Central memory CD8-positive, alpha-beta T cell (primary cell): ENCODE results near the gene ADAMTS16.
"Not testable (repeated sequence)": the region's sequence is repeated elsewhere in the genome, so short reads cannot be mapped to it uniquely, and the experiment has no call there.

Experiments
- ATAC-seq: fragments of 150-1000 bp; cut with Tn5 transposase; replicated peaks from 2 replicates; pipeline ENCODE4 v1.10.0; 2022; ENCODE audit warnings: mild to moderate bottlenecking, moderate FRiP score, moderate number of reproducible peaks; ENCODE audit not compliant: poor library complexity, severe bottlenecking; ENCODE audit errors: extremely low read depth
- DNase-seq, 2 donors: peaks; one replicate each; pipeline ENCODE4 v3.0.0; 2021; ENCODE audit warnings: low spot score in 2 of 2
- H3K27ac Mint-ChIP-seq: one replicate; pipeline ENCODE4 v1.8.0; 2022; ENCODE audit warnings: low read depth, mild to moderate bottlenecking, moderate library complexity, mixed read lengths
- H3K27me3 Mint-ChIP-seq: one replicate; pipeline ENCODE4 v1.8.0; 2022; ENCODE audit warnings: mixed read lengths
- H3K36me3 Mint-ChIP-seq: one replicate; pipeline ENCODE4 v1.8.0; 2022; ENCODE audit warnings: mild to moderate bottlenecking, moderate library complexity, mixed read lengths; ENCODE audit not compliant: insufficient read depth
- H3K4me1 Mint-ChIP-seq: one replicate; pipeline ENCODE4 v1.8.0; 2022; ENCODE audit warnings: mixed read lengths
- H3K4me3 Mint-ChIP-seq: one replicate; pipeline ENCODE4 v1.8.0; 2022; ENCODE audit warnings: mild to moderate bottlenecking, moderate library complexity, mixed read lengths
- H3K9me3 Mint-ChIP-seq: one replicate; pipeline ENCODE4 v1.8.0; 2022; ENCODE audit warnings: mixed read lengths

ADAMTS16 gene

DNA sequence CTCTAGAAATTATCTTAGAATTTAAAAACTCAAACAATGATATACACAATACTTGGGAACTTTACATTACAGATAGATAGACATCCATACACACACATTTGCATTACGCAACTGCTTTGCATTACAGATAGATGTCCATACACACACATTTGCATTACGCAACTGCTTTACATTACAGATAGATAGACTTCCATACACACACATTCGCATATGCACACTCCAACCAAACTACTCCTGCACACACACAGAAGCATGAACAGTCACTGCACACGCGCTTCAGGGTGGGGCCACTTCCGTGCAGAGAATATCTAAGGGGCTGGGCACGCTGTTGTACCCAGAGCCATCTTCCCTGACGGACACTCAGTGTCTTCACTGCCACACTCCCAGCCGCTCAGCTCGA, 7.9 kb upstream of the ADAMTS16 start:
- H3K27me3 Mint-ChIP-seq, result no peaks in the 10 kb centered on the region
- ATAC-seq (no peak), DNase-seq (no peak)
- H3K27ac Mint-ChIP-seq, result no peak overlapping the region
- H3K4me1 Mint-ChIP-seq, result no peaks in the 10 kb centered on the region
- no peak overlapping the region for H3K4me3 Mint-ChIP-seq
- H3K36me3 Mint-ChIP-seq, result no peaks in the 10 kb centered on the region
- no peaks in the 10 kb centered on the region for H3K9me3 Mint-ChIP-seq

DNA sequence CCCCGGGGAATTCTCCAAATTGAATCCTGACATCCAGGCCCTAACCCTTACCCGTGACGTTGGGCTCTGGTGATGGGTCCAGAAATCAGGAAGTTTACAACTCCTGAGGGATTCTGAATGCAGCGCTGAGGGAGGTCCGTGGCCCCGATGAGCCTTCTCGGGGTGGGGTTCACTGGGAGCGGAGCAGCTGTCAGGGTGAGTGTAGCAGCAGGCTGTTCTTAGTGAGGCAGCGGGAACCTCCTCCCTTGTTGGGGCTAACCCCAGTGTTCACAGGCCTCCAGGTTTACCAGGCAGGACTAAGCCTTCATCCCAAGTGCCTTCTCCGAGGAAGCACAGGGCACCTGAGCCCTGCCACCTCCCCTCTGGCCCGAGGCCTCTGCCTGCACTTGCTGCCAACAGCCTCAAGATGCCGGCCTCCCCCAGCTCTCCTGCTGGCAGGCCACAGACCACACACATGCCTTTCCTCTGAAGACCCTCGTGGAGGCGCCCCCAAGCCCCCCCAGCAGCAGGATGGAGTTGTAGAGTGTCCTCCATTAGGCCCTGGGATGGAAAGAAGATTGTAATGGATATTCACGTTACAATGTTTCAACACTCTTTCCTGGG, 7.3 kb upstream of the ADAMTS16 start:
- ATAC-seq, result no peak
- Mint-ChIP-seq H3K27me3 (no peaks in the 10 kb centered on the region), H3K36me3 (no peaks in the 10 kb centered on the region), H3K4me3 (no peak overlapping the region), H3K4me1 (no peaks in the 10 kb centered on the region), H3K27ac (no peak overlapping the region), H3K9me3 (no peaks in the 10 kb centered on the region)
- DNase-seq, result no peak

DNA sequence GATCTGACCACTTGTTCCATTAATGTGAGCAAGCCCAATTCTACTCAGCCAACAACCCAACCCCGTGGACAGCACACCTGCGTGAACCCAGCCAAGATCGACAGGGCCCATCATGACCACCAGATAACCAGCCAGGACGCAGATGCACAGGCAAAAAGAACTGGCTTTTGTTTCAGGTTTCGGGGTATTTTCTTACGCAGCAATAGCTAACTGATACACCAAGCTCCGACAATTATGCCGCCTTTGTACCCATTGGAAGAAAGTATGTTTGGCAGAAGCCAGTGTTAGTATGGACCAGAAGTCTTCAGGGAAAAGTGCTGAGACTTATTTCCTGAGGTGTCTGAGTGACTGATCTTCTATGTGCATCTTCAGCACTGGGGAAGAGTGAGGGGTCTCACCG, 6.0 kb upstream of the ADAMTS16 start:
- no peak for DNase-seq
- Mint-ChIP-seq H3K27ac (no peak overlapping the region), H3K4me3 (no peak overlapping the region), H3K36me3 (no peaks in the 10 kb centered on the region), H3K9me3 (no peaks in the 10 kb centered on the region), H3K4me1 (no peaks in the 10 kb centered on the region), H3K27me3 (peaks cover 6% of the 10 kb centered on the region)
- ATAC-seq, result no peak

DNA sequence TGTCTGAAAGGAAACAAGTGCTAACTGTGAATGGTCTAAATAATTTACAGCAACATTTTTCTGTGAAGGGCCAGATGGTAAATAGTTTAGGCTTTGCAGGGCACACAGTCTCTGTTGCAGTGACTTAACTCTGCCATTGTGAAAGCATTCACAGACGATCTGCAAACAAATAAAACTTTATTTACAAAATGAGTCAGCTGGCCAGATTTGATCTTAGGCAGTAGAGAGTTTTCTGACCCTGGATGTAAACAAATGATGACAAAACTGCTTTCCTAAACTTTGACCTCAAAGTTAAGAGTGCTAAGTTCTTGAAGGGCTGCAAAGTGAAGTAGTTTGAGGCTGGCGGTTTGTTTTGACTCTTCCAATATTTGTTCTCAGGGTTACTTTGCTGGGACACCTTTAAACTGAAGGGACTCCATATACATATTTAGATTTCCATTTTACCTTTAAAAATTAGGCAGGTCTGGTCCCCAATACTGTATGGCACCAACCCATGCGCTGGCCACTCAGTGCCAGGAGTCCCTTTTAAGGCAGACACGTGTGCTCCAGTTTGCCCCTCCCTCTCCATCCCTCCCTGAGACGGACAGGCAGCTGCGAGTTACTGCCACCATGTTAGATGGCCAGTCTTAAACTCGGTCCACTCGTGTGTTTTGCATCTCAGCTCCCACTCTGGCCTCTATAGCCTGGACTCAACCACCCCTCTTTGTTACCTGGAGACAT, 4.0 kb upstream of the ADAMTS16 start:
- no peak overlapping the region for H3K27ac Mint-ChIP-seq
- no peak for ATAC-seq
- no peak overlapping the region for H3K4me3 Mint-ChIP-seq
- no peaks in the 10 kb centered on the region for H3K4me1 Mint-ChIP-seq
- no peaks in the 10 kb centered on the region for H3K9me3 Mint-ChIP-seq
- DNase-seq, result no peak
- peaks cover 14% of the 10 kb centered on the region for H3K27me3 Mint-ChIP-seq
- H3K36me3 Mint-ChIP-seq, result no peaks in the 10 kb centered on the region

DNA sequence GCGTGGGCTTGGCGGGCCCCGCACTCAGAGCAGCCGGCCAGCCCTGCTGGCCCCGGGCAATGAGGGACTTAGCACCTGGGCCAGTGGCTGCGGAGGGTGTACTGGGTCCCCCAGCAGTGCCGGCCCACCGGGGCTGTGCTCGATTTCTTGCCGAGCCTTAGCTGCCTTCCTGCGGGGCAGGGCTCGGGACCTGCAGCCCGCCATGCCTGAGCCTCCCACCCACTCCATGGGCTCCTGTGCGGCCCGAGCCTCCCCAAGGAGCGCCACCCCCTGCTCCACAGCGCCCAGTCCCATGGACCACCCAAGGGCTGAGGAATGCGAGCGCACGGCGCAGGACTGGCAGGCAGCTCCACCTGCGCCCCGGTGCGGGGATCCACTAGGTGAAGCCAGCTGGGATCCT, 2.3 kb upstream of the ADAMTS16 start:
- H3K27ac Mint-ChIP-seq, H3K9me3 Mint-ChIP-seq, ATAC-seq, H3K36me3 Mint-ChIP-seq, H3K4me1 Mint-ChIP-seq, DNase-seq, H3K4me3 Mint-ChIP-seq: not testable (repeated sequence)
- H3K27me3 Mint-ChIP-seq, result peaks cover 26% of the 10 kb centered on the region

DNA sequence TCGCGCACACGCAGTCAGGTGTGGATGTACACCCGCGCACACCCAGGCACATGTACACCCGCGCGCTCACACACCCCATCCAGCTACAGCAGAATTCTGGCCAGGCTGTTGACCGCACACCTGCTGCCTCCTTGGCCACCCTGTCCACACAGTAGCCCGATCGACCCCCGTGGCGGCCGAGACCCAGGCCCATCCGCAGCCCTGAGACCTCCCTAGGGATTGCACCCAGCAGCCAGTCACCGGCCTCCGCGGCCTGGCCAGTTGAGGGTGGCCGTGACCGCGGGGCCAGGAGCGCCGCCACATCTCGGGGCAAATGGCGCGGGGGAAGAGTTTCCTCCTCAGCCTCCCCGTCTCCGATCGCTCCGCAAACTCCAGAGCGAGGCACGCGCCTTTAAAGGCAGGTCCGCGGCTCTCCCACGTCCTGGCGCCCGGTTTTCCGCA, 774 bp upstream of the ADAMTS16 start:
- no peak overlapping the region for H3K4me3 Mint-ChIP-seq
- H3K27ac Mint-ChIP-seq, result no peak overlapping the region
- ATAC-seq, result no peak
- H3K36me3 Mint-ChIP-seq, result no peaks in the 10 kb centered on the region
- no peaks in the 10 kb centered on the region for H3K9me3 Mint-ChIP-seq
- H3K4me1 Mint-ChIP-seq, result no peaks in the 10 kb centered on the region
- peaks cover 27% of the 10 kb centered on the region for H3K27me3 Mint-ChIP-seq
- DNase-seq, result no peak

DNA sequence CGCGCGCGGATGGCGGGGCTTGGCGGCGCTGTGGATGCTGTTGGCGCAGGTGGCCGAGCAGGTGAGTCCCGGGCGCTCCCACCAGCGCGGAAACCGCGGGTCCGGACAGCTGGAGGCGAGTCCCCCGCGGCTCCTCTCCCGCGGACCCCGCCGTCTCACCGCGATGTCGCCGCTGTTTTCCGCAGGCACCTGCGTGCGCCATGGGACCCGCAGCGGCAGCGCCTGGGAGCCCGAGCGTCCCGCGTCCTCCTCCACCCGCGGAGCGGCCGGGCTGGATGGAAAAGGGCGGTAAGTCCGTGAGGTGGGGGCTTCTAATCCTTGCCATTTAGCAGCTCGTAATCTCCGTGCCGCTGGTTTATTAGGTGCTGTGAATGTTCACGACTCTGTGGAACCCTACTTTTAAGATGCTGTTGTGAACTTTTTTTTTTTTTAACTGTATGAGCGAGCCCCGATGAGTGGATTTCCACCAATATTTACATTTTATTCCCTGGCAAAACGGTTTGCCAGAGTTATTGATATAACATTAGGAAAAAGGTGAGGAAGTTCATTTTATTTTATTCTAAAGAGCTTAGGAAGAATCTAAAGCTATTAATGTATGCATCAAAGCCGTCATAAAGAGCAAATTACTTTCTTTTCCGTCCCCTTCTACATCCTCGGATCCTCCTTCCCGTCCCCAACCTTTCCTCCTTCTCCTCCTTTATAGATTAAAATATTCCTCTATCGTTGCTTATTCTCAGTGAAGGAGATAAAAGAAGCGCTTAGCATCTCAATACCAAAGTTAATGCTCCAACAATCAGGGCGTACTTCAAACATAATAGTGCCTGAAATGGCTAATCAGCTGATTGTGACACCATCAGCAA, 579 bp downstream of the ADAMTS16 start:
- no peak overlapping the region for H3K4me3 Mint-ChIP-seq
- H3K9me3 Mint-ChIP-seq, result no peaks in the 10 kb centered on the region
- H3K4me1 Mint-ChIP-seq, result no peaks in the 10 kb centered on the region
- DNase-seq (no peak), ATAC-seq (no peak)
- no peaks in the 10 kb centered on the region for H3K36me3 Mint-ChIP-seq
- no peak overlapping the region for H3K27ac Mint-ChIP-seq
- peaks cover 27% of the 10 kb centered on the region for H3K27me3 Mint-ChIP-seq

DNA sequence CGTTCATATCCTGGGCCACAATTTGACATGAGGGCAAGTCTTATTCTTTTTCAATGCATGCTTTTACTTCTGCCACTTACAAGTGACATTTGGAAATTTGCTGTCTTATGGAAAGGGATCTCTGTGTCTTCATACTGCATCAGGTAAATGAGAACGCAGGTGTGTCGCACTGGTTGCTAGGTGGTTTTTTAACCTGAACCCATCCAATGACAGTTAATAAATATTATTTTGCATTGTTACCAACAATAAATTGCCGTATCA, 1.1 kb downstream of the ADAMTS16 start:
- no peaks in the 10 kb centered on the region for H3K36me3 Mint-ChIP-seq
- no peak overlapping the region for H3K4me3 Mint-ChIP-seq
- no peak overlapping the region for H3K27ac Mint-ChIP-seq
- ATAC-seq (no peak), DNase-seq (no peak)
- H3K4me1 Mint-ChIP-seq, result no peaks in the 10 kb centered on the region
- H3K9me3 Mint-ChIP-seq, result no peaks in the 10 kb centered on the region
- peaks cover 27% of the 10 kb centered on the region for H3K27me3 Mint-ChIP-seq

DNA sequence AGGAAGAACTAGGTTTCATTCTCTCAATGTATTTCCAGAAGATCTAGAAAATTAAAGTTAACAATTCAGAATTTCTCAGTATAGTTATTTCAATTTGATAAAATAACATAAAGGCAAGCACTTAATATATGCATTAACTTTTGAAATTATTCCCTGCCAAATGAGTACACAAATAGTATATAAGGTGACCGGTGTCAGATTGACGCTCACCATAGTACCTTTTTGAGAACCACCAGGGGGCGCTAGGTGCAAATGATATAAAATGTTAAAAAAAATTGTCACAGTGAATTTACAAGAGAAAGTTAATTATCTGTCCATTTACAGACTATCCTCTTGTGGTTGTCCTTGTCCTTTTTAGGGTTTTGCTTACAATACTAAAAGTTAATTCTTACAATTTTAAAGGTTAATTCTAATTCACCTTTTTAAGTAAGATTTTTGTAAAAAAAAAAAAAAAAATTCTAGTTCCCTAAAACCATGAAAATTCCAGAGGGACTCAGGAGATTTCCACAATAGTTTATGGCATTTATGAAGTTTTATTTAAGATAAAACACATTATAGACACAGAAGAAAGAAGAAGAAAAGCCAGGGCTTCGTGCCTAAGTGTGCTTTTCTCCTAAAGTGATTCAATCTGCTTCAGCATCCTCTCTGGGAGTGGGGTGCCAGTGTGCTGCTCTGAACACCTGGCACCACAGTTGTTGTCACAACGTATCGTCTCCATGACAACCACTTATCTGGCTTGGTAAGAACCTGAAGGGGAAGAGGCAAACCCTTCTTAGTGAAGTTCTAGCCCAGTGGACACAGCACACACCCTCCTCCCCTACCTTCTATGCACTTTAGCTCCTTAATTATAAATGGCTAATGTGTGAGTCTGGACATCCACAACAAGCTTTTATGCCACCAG, 1.7 kb downstream of the ADAMTS16 start:
- no peaks in the 10 kb centered on the region for H3K36me3 Mint-ChIP-seq
- peak in 1 of 2 donors; percentile 20 for DNase-seq
- no peak overlapping the region for H3K27ac Mint-ChIP-seq
- H3K4me1 Mint-ChIP-seq, result no peaks in the 10 kb centered on the region
- no peaks in the 10 kb centered on the region for H3K9me3 Mint-ChIP-seq
- ATAC-seq, result no peak
- peaks cover 27% of the 10 kb centered on the region for H3K27me3 Mint-ChIP-seq
- no peak overlapping the region for H3K4me3 Mint-ChIP-seq

DNA sequence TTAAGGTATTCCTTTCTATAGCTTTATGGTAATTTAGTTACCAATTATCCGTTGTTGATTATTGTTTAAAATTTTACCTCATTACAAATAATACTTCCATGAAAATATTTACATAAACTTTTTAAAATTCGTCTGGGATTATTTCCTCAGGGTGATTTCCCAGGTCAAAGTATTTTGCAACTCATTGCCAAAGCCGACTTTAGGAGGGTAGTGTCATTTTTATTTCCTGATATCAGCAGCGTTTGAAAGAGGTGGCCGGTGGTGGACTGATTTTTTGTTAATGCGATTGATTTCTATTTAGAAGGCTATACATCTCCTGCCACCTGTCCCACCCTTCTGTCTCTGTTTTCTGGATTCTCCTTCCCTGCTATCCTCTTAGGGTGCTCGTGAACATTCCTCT, 4.3 kb downstream of the ADAMTS16 start:
- ATAC-seq (no peak), DNase-seq (no peak)
- no peak overlapping the region for H3K27ac Mint-ChIP-seq
- no peaks in the 10 kb centered on the region for H3K36me3 Mint-ChIP-seq
- H3K9me3 Mint-ChIP-seq, result no peaks in the 10 kb centered on the region
- H3K4me3 Mint-ChIP-seq, result no peak overlapping the region
- no peaks in the 10 kb centered on the region for H3K4me1 Mint-ChIP-seq
- H3K27me3 Mint-ChIP-seq, result peaks cover 19% of the 10 kb centered on the region

DNA sequence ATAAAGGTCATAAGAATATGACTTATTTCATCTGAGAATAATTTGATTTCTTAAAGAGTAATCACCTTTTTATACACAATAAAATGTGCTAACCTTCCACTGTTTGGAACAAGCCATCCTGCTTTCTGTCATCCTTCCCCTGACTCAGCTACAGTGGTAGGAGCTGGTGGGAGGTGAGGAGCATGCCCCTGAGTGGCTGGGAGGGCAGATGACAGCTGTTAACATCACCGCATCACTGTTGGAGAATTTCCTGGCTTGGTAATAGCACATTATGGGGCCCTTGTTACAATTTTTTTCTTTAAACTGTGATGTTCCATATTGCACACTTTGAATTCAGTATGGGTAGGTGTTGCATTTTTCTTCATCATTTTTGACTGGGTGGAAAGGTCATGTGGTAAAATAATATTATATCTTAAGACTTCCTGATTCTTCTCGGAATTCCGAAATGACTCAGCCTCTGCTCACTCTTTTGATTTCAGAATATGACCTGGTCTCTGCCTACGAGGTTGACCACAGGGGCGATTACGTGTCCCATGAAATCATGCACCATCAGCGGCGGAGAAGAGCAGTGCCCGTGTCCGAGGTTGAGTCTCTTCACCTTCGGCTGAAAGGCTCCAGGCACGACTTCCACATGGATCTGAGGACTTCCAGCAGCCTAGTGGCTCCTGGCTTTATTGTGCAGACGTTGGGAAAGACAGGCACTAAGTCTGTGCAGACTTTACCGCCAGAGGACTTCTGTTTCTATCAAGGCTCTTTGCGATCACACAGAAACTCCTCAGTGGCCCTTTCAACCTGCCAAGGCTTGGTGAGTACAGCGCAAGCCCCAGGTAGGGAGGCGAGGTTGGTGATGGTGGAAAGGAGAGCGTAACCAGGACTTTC, 5.8 kb downstream of the ADAMTS16 start:
- Mint-ChIP-seq H3K4me3 (no peak overlapping the region), H3K4me1 (no peaks in the 10 kb centered on the region), H3K9me3 (no peaks in the 10 kb centered on the region), H3K36me3 (no peaks in the 10 kb centered on the region), H3K27ac (no peak overlapping the region), H3K27me3 (peaks cover 15% of the 10 kb centered on the region)
- ATAC-seq, result no peak
- DNase-seq, result no peak
